HepG2 (cell line): ENCODE measurements around the gene BTF3L4. TPM values are rescaled to one million over a fixed set of nuclear protein-coding genes. Genes with fewer than 3 reads are reported as not detected.
"Not testable (repeated sequence)": the region's sequence is repeated elsewhere in the genome, so short reads cannot be mapped to it uniquely, and the experiment has no call there.

Experiments used
- ATAC-seq: fragments of 200-7000 bp; cut with Tn5 transposase; 3 replicates; pipeline ENCODE4 v1.9.1; 2020; ENCODE audit warnings: mild to moderate bottlenecking, moderate library complexity
- BruUV-seq: library from RNA; stranded (reverse); fragments of 400-500 nt; replicated peaks from 2 replicates; lab custom pipeline; 2021; lab: Mats Ljungman, UMichigan
- CTCF ChIA-PET: fragments of 300-600 bp; formaldehyde crosslinking; extraction: SDS; loops from one replicate; lab custom pipeline; 2021; ENCODE audit warnings: low total read pairs, inconsistent platforms, low intra/inter-chr PET ratio; lab: Yijun Ruan, JAX
- POLR2A ChIA-PET: fragments of 350-600 bp; sonication (Branson Sonifier 250); formaldehyde crosslinking; loops from one replicate; lab custom pipeline; 2020; ENCODE audit warnings: antibody characterized with exemption, inconsistent platforms; lab: Yijun Ruan, JAX
- DNase-seq: peaks from one replicate; pipeline ENCODE4 v3.0.0-alpha.2; 2015; ENCODE audit warnings: low spot score
- FAIRE-seq: peaks from 3 replicates; lab custom pipeline; 2011; peaks lifted over from hg19 to GRCh38; lab: Jason Lieb, UNC
- H2AFZ ChIP-seq: one replicate; pipeline ENCODE4 v1.6.1; 2011; ENCODE audit warnings: low read length, inconsistent platforms
- H3K27ac ChIP-seq: fragments of 300-600 bp; 3 replicates; pipeline ENCODE4 v1.8.0; 2011; ENCODE audit warnings: mixed run types, mild to moderate bottlenecking, mixed read lengths, low read length, inconsistent platforms; ENCODE audit not compliant: insufficient read depth; ENCODE audit errors: extremely low read length
- H3K27me3 ChIP-seq, 2 experiments: fragments of 200-600 bp in 1 of 2; 2 replicates in 1 of 2; 3 replicates in 1 of 2; pipeline versions ENCODE4 v1.6.0 to v1.8.0; 2011; ENCODE audit warnings: low read length in 2 of 2, mild to moderate bottlenecking in 2 of 2, moderate library complexity in 2 of 2, inconsistent platforms in 1 of 2; ENCODE audit not compliant: insufficient read depth in 2 of 2, control insufficient read depth in 1 of 2
- H3K36me3 ChIP-seq, 2 experiments: fragments of 200-600 bp in 1 of 2; replicated peaks in 1 of 2; 2 replicates in 1 of 2; 3 replicates in 1 of 2; pipeline versions ENCODE4 v1.5.1 to v1.8.0; 2011; ENCODE audit warnings: low read length in 2 of 2, inconsistent platforms in 1 of 2; ENCODE audit not compliant: insufficient read depth in 2 of 2, control insufficient read depth in 1 of 2
- H3K4me1 ChIP-seq: 2 replicates; pipeline ENCODE4 v1.5.1; 2012; ENCODE audit warnings: low read length, inconsistent platforms; ENCODE audit not compliant: insufficient read depth
- H3K4me2 ChIP-seq: 2 replicates; pipeline ENCODE4 v1.6.0; 2011; ENCODE audit warnings: low read depth, low read length, inconsistent platforms
- H3K4me3 ChIP-seq, 3 experiments: fragments of 200-600 bp in 1 of 3; sonication (generic), shearing (Covaris generic) in 1 of 3; replicated peaks in 1 of 3; 2 replicates each; pipeline ENCODE4 v1.5.1; 2011 to 2016; ENCODE audit warnings: low read length in 3 of 3, inconsistent platforms in 2 of 3, low read depth in 2 of 3, mild to moderate bottlenecking in 2 of 3, control low read depth in 1 of 3, mixed read lengths in 1 of 3; ENCODE audit not compliant: insufficient read depth in 1 of 3
- H3K79me2 ChIP-seq: one replicate; pipeline ENCODE4 v1.6.1; 2011; ENCODE audit warnings: low read length, inconsistent platforms; ENCODE audit not compliant: insufficient read depth
- H3K9ac ChIP-seq: 2 replicates; pipeline ENCODE4 v1.6.0; 2011; ENCODE audit warnings: mild to moderate bottlenecking, low read depth, low read length, inconsistent platforms; ENCODE audit not compliant: insufficient read depth
- H3K9me3 ChIP-seq: 2 replicates; pipeline ENCODE4 v1.5.1; 2012; ENCODE audit warnings: mild to moderate bottlenecking, low read length
- H4K20me1 ChIP-seq: 2 replicates; pipeline ENCODE4 v1.6.0; 2011; ENCODE audit warnings: inconsistent platforms, mild to moderate bottlenecking, low read length, moderate library complexity; ENCODE audit not compliant: insufficient read depth
- KMT2B ChIP-seq: IDR thresholded peaks from 2 replicates; pipeline ENCODE4 v1.6.1; 2016; ENCODE audit warnings: missing genetic modification reagents, missing compliant biosample characterization
- MAFK ChIP-seq, 2 experiments: IDR thresholded peaks in 1 of 2; conservative IDR thresholded peaks in 1 of 2; 2 replicates each; pipeline ENCODE4 v1.6.1; 2011; ENCODE audit warnings: improper control_type of control experiment in 2 of 2, low read length in 2 of 2
- MXD1 ChIP-seq: sonication (generic); formaldehyde crosslinking; IDR thresholded peaks from 2 replicates; pipeline ENCODE4 v1.4.0; 2020; ENCODE audit warnings: mild to moderate bottlenecking, missing genetic modification reagents
- ZNF121 ChIP-seq: sonication (generic); formaldehyde crosslinking; IDR thresholded peaks from 2 replicates; pipeline ENCODE4 v1.5.0; 2020; ENCODE audit warnings: mild to moderate bottlenecking, missing genetic modification reagents
- WGBS: methylation state at CpG from one replicate; pipeline ENCODE4 v1.1.6; 2017; ENCODE audit warnings: low lambda C conversion rate; 5-methylcytosine and 5-hydroxymethylcytosine counted together
- in situ Hi-C: cut with HindIII; loops from 2 replicates; pipeline ENCODE4 v1.10.0; 2017; ENCODE audit warnings: low pct_unique_long_range_greater_than_20kb; ENCODE audit not compliant: extremely low pct_ligation_motif_present
- intact Hi-C: fragments of 100-400 bp; cut with micrococcal nuclease; formaldehyde crosslinking; loops from one replicate; pipeline ENCODE4 v1.10.0; 2022; ENCODE audit not compliant: unreplicated experiment
- polyA plus RNA-seq, 8 experiments: library from polyadenylated mRNA; depleted of rRNA in 3 of 8; stranded (reverse) in 7 of 8; unstranded in 1 of 8; fragments of >200 nt; fragmentation: Illumina TruSeq in 4 of 8; extraction: Trizol in 4 of 8; gene quantifications; 2 replicates each; pipeline versions ENCODE4 v1.2.1 to v1.2.3, GENCODE V29; 2011 to 2016; ENCODE audit warnings: low read depth in 4 of 8, missing spikeins in 1 of 8, mixed read lengths in 1 of 8; ENCODE audit not compliant: insufficient read depth in 1 of 8
- total RNA-seq, 5 experiments: library from RNA; depleted of rRNA; stranded (reverse); fragments of >200 nt; fragmentation: Illumina TruSeq; extraction: Trizol; gene quantifications; 2 replicates each; pipeline ENCODE4 v1.2.3, GENCODE V29; 2016; ENCODE audit warnings: low read depth in 1 of 5
- TF ChIP-seq, protein P1 (sequence below): sonication (generic); formaldehyde crosslinking; IDR thresholded peaks from 2 replicates; pipeline ENCODE4 v1.5.0; 2020; ENCODE audit warnings: missing genetic modification reagents

Gene BTF3L4
- total and polyA plus RNA-seq, 2 of the 13 experiments (the other 11 are each of a cell fraction or from before 2014, with no cell fraction given) = 59.0 to 74.3 TPM

DNA sequence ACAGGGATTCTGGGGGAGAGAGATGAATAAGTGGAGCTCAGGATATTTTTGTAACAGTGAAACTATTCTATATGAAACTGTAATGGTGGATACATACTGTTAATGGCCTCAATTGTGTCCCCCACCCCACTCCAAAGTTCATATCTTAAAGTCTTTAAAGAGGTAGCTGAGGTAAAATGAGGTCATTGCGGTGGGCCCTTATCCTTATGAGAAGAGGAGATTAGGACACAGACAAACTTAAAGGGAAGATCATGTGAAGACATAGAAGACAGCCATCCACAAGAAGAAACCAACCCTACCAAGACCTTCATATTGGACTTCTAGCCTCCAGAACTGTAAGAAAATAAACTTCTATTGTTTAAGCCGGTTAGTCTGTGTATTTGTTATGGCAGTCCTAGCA, 10.9 kb upstream of the BTF3L4 start:
- H3K4me2 ChIP-seq = no peak overlapping the region
- H4K20me1 ChIP-seq = no peaks in the 10 kb centered on the region
- H3K27me3 ChIP-seq = no peaks in the 10 kb centered on the region
- ChIA-PET POLR2A (interaction anchor here (2.3 kb wide), 1 partner anchor 11 kb away, joined by 12 read pairs; the partner anchor contains the start of genes BTF3L4 and TXNDC12), CTCF (no interaction called here)
- BruUV-seq = no TSS peak
- ATAC-seq (no peak), DNase-seq (no peak), FAIRE-seq (no peak)
- H3K9me3 ChIP-seq = no peaks in the 10 kb centered on the region
- TF ChIP-seq, protein P1, sequence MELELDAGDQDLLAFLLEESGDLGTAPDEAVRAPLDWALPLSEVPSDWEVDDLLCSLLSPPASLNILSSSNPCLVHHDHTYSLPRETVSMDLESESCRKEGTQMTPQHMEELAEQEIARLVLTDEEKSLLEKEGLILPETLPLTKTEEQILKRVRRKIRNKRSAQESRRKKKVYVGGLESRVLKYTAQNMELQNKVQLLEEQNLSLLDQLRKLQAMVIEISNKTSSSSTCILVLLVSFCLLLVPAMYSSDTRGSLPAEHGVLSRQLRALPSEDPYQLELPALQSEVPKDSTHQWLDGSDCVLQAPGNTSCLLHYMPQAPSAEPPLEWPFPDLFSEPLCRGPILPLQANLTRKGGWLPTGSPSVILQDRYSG (CRISPR knock-in tag) = no peak
- TF ChIP-seq KMT2B (CRISPR knock-in tag) = no peak
- TF ChIP-seq MXD1 (CRISPR knock-in tag) = no peak
- peaks cover 4 to 17% of the 10 kb centered on the region in 2 experiments for H3K36me3 ChIP-seq
- H3K4me3 ChIP-seq = no peak overlapping the region
- intact Hi-C loops (no loop called here), in situ Hi-C loops (no loop called here)
- H3K4me1 ChIP-seq = peaks cover 5% of the 10 kb centered on the region; the same call in 1 of the 2 replicates
- no peak overlapping the region for H3K27ac ChIP-seq
- H3K9ac ChIP-seq = no peak overlapping the region
- no peak overlapping the region for H2AFZ ChIP-seq
- H3K79me2 ChIP-seq = peaks cover 27% of the 10 kb centered on the region
- WGBS = 97% methylated on average over 2 of the region's 2 CpGs

DNA sequence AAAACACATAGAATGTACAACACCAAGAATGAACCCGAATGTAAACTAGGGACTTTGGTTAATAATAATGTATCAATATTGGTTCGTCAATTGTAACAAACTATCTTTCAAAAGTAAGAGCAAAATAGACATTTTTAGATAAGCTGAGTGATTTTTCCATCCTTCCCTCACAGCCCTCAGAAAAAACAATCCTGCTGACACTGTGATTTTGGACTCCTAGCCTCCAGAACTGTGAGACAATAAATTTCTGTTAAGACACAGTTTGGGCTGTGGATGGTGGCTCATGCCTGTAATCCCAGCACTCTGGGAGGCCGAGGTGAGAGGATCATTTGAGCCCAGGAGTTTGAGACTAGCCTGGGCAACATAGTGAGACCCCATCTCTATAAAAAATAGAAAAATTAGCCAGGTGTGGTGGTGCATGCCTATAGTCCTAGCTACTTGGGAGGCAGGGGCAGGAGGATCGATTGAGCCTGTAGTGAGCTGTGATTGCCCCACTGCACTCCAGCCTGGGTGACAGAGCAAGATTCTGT, 10.4 kb upstream of the BTF3L4 start:
- BruUV-seq, CTCF ChIA-PET: not testable (repeated sequence)

More for the DNA sequence above, 10.4 kb upstream of the BTF3L4 start:
- DNase-seq, H2AFZ ChIP-seq, ATAC-seq, H3K9ac ChIP-seq, in situ Hi-C loops, H3K4me1 ChIP-seq, H3K4me2 ChIP-seq: not testable (repeated sequence)
- H3K79me2 ChIP-seq = peaks cover 27% of the 10 kb centered on the region
- TF ChIP-seq MAFK (conservative IDR thresholded peaks at IDR 0.05 in 1 of 2, IDR thresholded peaks at IDR 0.05 in 1 of 2; ENCODE audit: low read length in 2 of 2) = peak; percentile 13 to 48; a peak in 2 of 4 replicates
- TF ChIP-seq ZNF121 (CRISPR knock-in tag) = peak; percentile 54; the same call in 1 of the 2 replicates
- TF ChIP-seq, all 625 proteins: peak for 2; not testable (repeated sequence) for 623
- WGBS = 93% methylated on average over 4 of the region's 4 CpGs
- intact Hi-C loops, H3K9me3 ChIP-seq, H3K27me3 ChIP-seq, H3K4me3 ChIP-seq, H4K20me1 ChIP-seq, FAIRE-seq, H3K27ac ChIP-seq: not testable (repeated sequence)
- POLR2A ChIA-PET = interaction anchor here (2.3 kb wide), 1 partner anchor 10 kb away, joined by 12 read pairs; the partner anchor contains the start of genes BTF3L4 and TXNDC12
- peaks cover 4 to 13% of the 10 kb centered on the region in 2 experiments for H3K36me3 ChIP-seq
